Measurements from ENCODE around the gene CD83.
"Not testable (repeated sequence)": the region's sequence is repeated elsewhere in the genome, so short reads cannot be mapped to it uniquely, and the experiment has no call there.

Gene CD83

DNA sequence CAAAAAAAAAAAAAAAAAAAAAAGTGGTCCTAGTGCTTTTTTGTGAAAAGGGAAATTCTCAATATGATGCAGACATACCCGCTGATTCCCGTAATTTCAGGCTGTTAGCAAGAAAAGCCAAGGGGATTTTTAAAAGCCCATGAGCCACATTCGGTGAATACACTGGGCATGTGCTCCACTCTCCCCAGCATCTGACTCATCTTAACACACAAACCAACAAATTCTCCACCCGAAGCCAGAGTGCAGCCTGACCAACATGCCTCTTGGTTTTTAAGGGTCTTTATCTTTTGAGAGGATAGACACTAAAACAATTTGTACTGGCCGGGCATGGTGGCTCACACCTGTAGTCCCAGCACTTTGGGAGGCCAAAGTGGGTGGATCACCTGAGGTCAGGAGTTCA, 45.5 kb upstream of the CD83 start:
- no peaks in the 10 kb centered on the region for H3K9me3 ChIP-seq (ENCODE audit: control insufficient read depth, low read length)
- no peak overlapping the region for H3K27ac ChIP-seq
- H3K9ac ChIP-seq: no peak overlapping the region
- no peaks in the 10 kb centered on the region for H3K79me2 ChIP-seq
- H3K4me1 ChIP-seq: no peaks in the 10 kb centered on the region
- H3K27me3 ChIP-seq (ENCODE audit: control insufficient read depth, insufficient read depth, low read length): no peaks in the 10 kb centered on the region
- no peak overlapping the region for H2AFZ ChIP-seq
- no peaks in the 10 kb centered on the region for H3K36me3 ChIP-seq (ENCODE audit: control insufficient read depth, insufficient read depth, low read length)
- H3K4me3 ChIP-seq (ENCODE audit: low read depth, low read length): no peak overlapping the region
- no peak overlapping the region for H3K4me2 ChIP-seq (ENCODE audit: low read length)
- TF ChIP-seq, protein P1, sequence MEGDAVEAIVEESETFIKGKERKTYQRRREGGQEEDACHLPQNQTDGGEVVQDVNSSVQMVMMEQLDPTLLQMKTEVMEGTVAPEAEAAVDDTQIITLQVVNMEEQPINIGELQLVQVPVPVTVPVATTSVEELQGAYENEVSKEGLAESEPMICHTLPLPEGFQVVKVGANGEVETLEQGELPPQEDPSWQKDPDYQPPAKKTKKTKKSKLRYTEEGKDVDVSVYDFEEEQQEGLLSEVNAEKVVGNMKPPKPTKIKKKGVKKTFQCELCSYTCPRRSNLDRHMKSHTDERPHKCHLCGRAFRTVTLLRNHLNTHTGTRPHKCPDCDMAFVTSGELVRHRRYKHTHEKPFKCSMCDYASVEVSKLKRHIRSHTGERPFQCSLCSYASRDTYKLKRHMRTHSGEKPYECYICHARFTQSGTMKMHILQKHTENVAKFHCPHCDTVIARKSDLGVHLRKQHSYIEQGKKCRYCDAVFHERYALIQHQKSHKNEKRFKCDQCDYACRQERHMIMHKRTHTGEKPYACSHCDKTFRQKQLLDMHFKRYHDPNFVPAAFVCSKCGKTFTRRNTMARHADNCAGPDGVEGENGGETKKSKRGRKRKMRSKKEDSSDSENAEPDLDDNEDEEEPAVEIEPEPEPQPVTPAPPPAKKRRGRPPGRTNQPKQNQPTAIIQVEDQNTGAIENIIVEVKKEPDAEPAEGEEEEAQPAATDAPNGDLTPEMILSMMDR (IDR thresholded peaks at IDR 0.05): no peak

DNA sequence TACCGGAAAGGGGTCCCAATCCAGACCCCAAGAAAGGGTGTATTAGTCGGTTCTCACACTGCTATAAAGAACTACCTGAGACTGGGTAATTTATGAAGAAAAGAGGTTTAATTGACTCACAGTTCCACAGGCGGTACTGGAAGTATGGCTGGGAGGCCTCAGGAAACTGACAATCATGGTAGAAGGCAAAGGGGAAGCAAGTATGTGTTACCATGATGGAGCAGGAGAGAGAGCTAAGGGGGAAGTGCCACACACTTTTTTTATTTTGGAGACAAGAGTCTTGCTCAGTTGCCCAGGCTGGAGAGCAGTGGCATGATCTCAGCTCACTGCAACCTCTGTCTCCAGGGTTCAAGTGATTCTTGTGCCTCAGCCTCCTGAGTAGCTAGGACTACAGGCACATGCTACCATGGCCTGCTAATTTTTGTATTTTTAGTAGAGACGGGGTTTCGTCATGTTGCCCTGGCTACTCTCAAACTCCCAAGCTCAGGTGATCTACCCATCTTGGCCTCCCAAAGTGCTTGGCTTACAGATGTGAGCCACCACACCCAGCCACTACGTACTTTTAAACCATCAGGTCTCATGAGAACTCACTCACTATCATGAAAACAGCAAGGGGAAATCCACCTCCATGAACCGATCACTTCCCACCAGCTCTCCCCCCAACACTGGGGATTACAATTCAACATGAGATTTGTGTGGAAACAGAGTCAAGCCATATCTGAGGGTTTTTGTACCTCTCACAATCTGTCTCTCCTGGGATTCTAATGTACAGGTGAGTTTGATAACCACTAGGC, 43.8 kb upstream of the CD83 start:
- H3K27ac ChIP-seq; H3K4me3 ChIP-seq (ENCODE audit: low read depth, low read length); H3K9me3 ChIP-seq (ENCODE audit: control insufficient read depth, low read length); H2AFZ ChIP-seq; H3K4me2 ChIP-seq (ENCODE audit: low read length); H3K4me1 ChIP-seq; H3K27me3 ChIP-seq (ENCODE audit: control insufficient read depth, insufficient read depth, low read length); H3K9ac ChIP-seq; H3K79me2 ChIP-seq; H3K36me3 ChIP-seq (ENCODE audit: control insufficient read depth, insufficient read depth, low read length): not testable (repeated sequence)

DNA sequence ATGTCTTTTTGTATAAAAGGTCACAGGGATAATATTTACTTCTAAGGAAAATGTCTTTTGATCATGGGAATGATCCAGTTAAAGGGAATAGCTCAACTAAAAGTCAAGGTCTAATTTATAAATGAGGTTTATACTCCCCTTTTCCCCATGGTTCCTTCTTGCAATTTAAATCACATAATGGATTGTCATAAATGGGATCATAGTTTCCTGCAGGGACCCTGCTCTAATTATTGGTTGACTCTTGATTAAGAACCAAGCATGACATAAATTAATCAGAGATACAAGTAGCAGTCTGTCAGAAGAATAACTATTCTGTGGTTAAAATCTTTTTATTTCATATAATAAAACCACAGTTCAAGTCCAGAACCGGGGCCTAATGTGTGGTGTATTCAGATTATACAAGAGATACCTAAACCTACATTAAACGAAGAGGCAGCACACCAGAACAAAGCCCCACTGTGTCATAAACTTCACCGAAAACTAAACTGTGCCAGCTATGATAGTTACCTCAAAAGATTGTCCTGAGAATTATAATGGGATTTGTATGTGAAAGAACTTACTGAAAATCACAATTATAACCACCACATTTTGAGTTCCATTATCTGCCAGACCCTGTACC, 43.0 kb upstream of the CD83 start:
- peak overlapping the region; percentile 74 for H2AFZ ChIP-seq
- no peaks in the 10 kb centered on the region for H3K4me1 ChIP-seq
- peak overlapping the region; percentile 66 for H3K4me2 ChIP-seq (ENCODE audit: low read length)
- no peaks in the 10 kb centered on the region for H3K9me3 ChIP-seq (ENCODE audit: control insufficient read depth, low read length)
- H3K79me2 ChIP-seq: no peaks in the 10 kb centered on the region
- peak overlapping the region; percentile 17 for H3K27ac ChIP-seq
- H3K36me3 ChIP-seq (ENCODE audit: control insufficient read depth, insufficient read depth, low read length): no peaks in the 10 kb centered on the region
- no peaks in the 10 kb centered on the region for H3K27me3 ChIP-seq (ENCODE audit: control insufficient read depth, insufficient read depth, low read length)
- peak overlapping the region; percentile 44 for H3K4me3 ChIP-seq (ENCODE audit: low read depth, low read length)
- TF ChIP-seq, protein P1 (IDR thresholded peaks at IDR 0.05): no peak
- H3K9ac ChIP-seq: no peak overlapping the region

DNA sequence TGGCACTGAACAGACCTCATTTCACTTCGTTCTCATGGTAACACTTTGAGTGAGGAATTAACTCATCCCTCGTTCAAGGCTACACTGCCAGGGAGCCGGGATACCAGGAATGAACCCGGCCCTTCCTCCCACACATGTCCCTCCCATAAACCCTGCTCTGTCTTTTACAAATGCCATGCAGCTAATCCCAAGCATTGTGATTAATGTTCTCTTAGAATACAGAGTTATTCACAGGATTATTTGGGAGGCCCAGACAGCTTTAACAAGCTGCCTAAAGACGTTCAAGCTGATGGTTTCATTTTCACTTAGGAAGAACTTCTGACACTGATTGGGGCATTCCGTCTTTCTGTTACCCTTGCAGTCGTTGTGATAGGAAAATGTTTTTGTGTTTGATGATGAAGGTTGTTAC, 42.5 kb upstream of the CD83 start:
- H3K27me3 ChIP-seq (ENCODE audit: control insufficient read depth, insufficient read depth, low read length): no peaks in the 10 kb centered on the region
- TF ChIP-seq, protein P1 (IDR thresholded peaks at IDR 0.05): no peak

DNA sequence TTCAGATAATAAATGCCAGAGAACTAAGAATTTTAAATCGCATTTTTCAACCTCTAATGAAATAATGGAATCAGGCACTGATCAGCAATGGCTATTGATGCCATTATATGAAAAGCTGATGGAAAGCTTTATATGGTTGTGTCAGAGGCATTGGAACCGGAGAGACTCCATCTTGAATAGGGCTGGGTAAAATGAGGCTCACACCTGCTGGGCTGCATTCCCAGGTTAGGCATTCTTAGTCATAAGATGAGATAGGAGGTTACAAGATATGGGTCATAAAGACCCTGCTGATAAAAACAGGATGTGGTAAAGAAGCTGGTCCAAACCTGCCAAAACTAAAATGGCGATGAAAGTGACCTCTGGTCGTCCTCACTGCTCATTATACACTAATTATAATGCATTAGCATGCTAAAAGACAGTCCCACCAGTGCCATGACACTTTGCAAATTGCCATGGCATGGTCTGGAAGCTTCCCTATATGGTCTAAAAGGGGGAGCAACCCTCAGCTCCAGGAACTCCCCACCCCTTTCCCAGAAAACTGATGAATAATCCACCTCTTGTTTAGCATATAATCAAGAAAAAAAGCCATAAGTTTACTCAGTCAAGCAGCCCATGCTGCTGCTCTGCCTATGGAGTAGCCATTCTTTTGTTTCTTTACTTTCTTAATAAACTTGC, 40.2 kb upstream of the CD83 start:
- no peak overlapping the region for H3K4me3 ChIP-seq (ENCODE audit: low read depth, low read length)

More for the DNA sequence above, 42.5 kb upstream of the CD83 start:
- no peak overlapping the region for H3K9ac ChIP-seq
- no peaks in the 10 kb centered on the region for H3K79me2 ChIP-seq
- no peaks in the 10 kb centered on the region for H3K36me3 ChIP-seq (ENCODE audit: control insufficient read depth, insufficient read depth, low read length)
- H3K4me2 ChIP-seq (ENCODE audit: low read length): peak overlapping the region; percentile 66
- H2AFZ ChIP-seq: peak overlapping the region; percentile 74
- peak overlapping the region; percentile 17 for H3K27ac ChIP-seq
- H3K9me3 ChIP-seq (ENCODE audit: control insufficient read depth, low read length): no peaks in the 10 kb centered on the region
- H3K4me3 ChIP-seq (ENCODE audit: low read depth, low read length): peak overlapping the region; percentile 44
- H3K4me1 ChIP-seq: no peaks in the 10 kb centered on the region

More for the DNA sequence above, 40.2 kb upstream of the CD83 start:
- Histone ChIP-seq H2AFZ (no peak overlapping the region), H3K27ac (no peak overlapping the region), H3K9ac (no peak overlapping the region), H3K4me2 (ENCODE audit: low read length) (no peak overlapping the region), H3K27me3 (ENCODE audit: control insufficient read depth, insufficient read depth, low read length) (no peaks in the 10 kb centered on the region), H3K9me3 (ENCODE audit: control insufficient read depth, low read length) (no peaks in the 10 kb centered on the region), H3K4me1 (no peaks in the 10 kb centered on the region), H3K36me3 (ENCODE audit: control insufficient read depth, insufficient read depth, low read length) (no peaks in the 10 kb centered on the region), H3K79me2 (no peaks in the 10 kb centered on the region)
- TF ChIP-seq, protein P1 (IDR thresholded peaks at IDR 0.05): no peak
